Activated CD4-positive, alpha-beta T cell treated with anti-CD3 and anti-CD28 coated beads, Interleukin-10, Interleukin-2, amounts not matched to agents 100 ng/mL and 50 ng/mL, durations not matched to agents 16 hours and 8 hours (primary cell): ENCODE data around the gene TRAIP.
A peak's percentile ranks its signal among the peaks of the same experiment; 100 is the strongest.

Experiments used
- DNase-seq: peaks from one replicate; pipeline ENCODE4 v3.0.0-alpha.2; 2020

TRAIP gene

GRCh38 chr3:49813497-49814174, 42.7 kb downstream of the TRAIP start, which contains the start of gene UBA7:
Gene UBA7 (minus strand): TSS chr3:49813953. CDS start chr3:49813787, 166 bp downstream.
- peak; percentile 40 for DNase-seq

- no peak for DNase-seq
These were observed 43.4 kb downstream of the TRAIP start for GRCh38 chr3:49812916-49813496.

GRCh38 chr3:49807431-49808114, 48.8 kb downstream of the TRAIP start:
- no peak for DNase-seq

- DNase-seq = no peak
These were observed 49.5 kb downstream of the TRAIP start for GRCh38 chr3:49806850-49807249.

- no peak for DNase-seq
These were observed 50.3 kb downstream of the TRAIP start for GRCh38 chr3:49805897-49806701.

- DNase-seq = no peak
These were observed 51.0 kb downstream of the TRAIP start for GRCh38 chr3:49805367-49805782.

- no peak for DNase-seq
These were observed 52.0 kb downstream of the TRAIP start for GRCh38 chr3:49804141-49805041.

- DNase-seq = peak; percentile 32
These were observed 52.8 kb downstream of the TRAIP start for GRCh38 chr3:49803465-49804140.

GRCh38 chr3:49802719-49803464, 53.5 kb downstream of the TRAIP start, which contains the start of gene INKA1:
Gene INKA1 (plus strand): TSS chr3:49803261. CDS start chr3:49803393, 132 bp downstream.
- peak; percentile 92 for DNase-seq

- no peak for DNase-seq
These were observed 55.2 kb downstream of the TRAIP start for GRCh38 chr3:49801160-49801559.

- no peak for DNase-seq
These were observed 56.6 kb downstream of the TRAIP start, which contains the start of gene CDHR4 for GRCh38 chr3:49799761-49800160. Gene CDHR4 (minus strand): TSS chr3:49799873. CDS start chr3:49799812, 61 bp downstream.

GRCh38 chr3:49799105-49799504, 57.3 kb downstream of the TRAIP start:
- no peak for DNase-seq

- no peak for DNase-seq
These were observed 61.1 kb downstream of the TRAIP start for GRCh38 chr3:49794926-49795905.

GRCh38 chr3:49794431-49794830, 61.9 kb downstream of the TRAIP start:
- DNase-seq = no peak

GRCh38 chr3:49793486-49794085, 62.8 kb downstream of the TRAIP start:
- DNase-seq = no peak

GRCh38 chr3:49792371-49793150, 63.8 kb downstream of the TRAIP start:
- DNase-seq = no peak

- DNase-seq = no peak
These were observed 64.8 kb downstream of the TRAIP start for GRCh38 chr3:49791571-49791970.
